Endothelial cell of umbilical vein (primary cell): Measurements from ENCODE around the gene DLD. TPM values are rescaled to one million over a fixed set of nuclear protein-coding genes. Genes with fewer than 3 reads are reported as not detected.

Experiments used
- BruUV-seq: library from RNA; stranded (reverse); fragments of 400-500 nt; replicated peaks from 2 replicates; lab custom pipeline; 2021; lab: Mats Ljungman, UMichigan
- CTCF ChIA-PET: fragments of 300-600, 350-600 bp; sonication (Branson Sonifier 250); formaldehyde crosslinking; loops from one replicate; lab custom pipeline; 2021; ENCODE audit warnings: antibody characterized with exemption, inconsistent platforms; lab: Charles Lee
- POLR2A ChIA-PET: fragments of 300-600, 350-600 bp; sonication (Branson Sonifier 250); formaldehyde crosslinking; loops from one replicate; lab custom pipeline; 2021; ENCODE audit warnings: antibody characterized with exemption, inconsistent platforms; lab: Charles Lee
- DNase-seq: peaks from one replicate; pipeline ENCODE4 v3.0.0-alpha.2; 2011; ENCODE audit warnings: low read depth, low spot score
- FAIRE-seq: peaks from 2 replicates; lab custom pipeline; 2011; peaks lifted over from hg19 to GRCh38; lab: Jason Lieb, UNC
- H2AFZ ChIP-seq: 2 replicates; pipeline ENCODE4 v1.6.0; 2012; ENCODE audit warnings: low read depth, low read length, control low read depth, inconsistent platforms
- H3K27ac ChIP-seq: 2 replicates; pipeline ENCODE4 v1.5.1; 2011; ENCODE audit warnings: low read depth, mild to moderate bottlenecking, control low read depth, low read length, moderate library complexity; ENCODE audit not compliant: insufficient read depth
- H3K27me3 ChIP-seq, 2 experiments: 2 replicates each; pipeline versions ENCODE4 v1.6.0 to v1.6.1; 2011; ENCODE audit warnings: low read length in 2 of 2, mixed read lengths in 1 of 2; ENCODE audit not compliant: control insufficient read depth in 2 of 2, insufficient read depth in 2 of 2
- H3K36me3 ChIP-seq, 2 experiments: 2 replicates in 1 of 2; 3 replicates in 1 of 2; pipeline ENCODE4 v1.5.1; 2011; ENCODE audit warnings: low read length in 2 of 2, mild to moderate bottlenecking in 1 of 2, moderate library complexity in 1 of 2; ENCODE audit not compliant: control insufficient read depth in 2 of 2, insufficient read depth in 2 of 2; ENCODE audit errors: extremely low read depth in 1 of 2
- H3K4me1 ChIP-seq: 3 replicates; pipeline ENCODE4 v1.5.1; 2011; ENCODE audit warnings: mild to moderate bottlenecking, low read length; ENCODE audit not compliant: control insufficient read depth, insufficient read depth; ENCODE audit errors: extremely low read depth
- H3K4me2 ChIP-seq: 2 replicates; pipeline ENCODE4 v1.6.1; 2011; ENCODE audit warnings: low read length, control low read depth, mixed read lengths; ENCODE audit not compliant: insufficient read depth
- H3K4me3 ChIP-seq, 3 experiments: fragments of 200-600 bp in 1 of 3; sonication (generic), shearing (Covaris generic) in 1 of 3; replicated peaks in 1 of 3; 2 replicates each; pipeline ENCODE4 v1.5.1; 2011 to 2016; ENCODE audit warnings: control low read depth in 3 of 3, low read length in 3 of 3, mild to moderate bottlenecking in 2 of 3, inconsistent platforms in 1 of 3, low read depth in 1 of 3, moderate library complexity in 1 of 3; ENCODE audit not compliant: insufficient read depth in 1 of 3
- H3K79me2 ChIP-seq: 2 replicates; pipeline ENCODE4 v1.6.0; 2012; ENCODE audit warnings: low read length, inconsistent platforms; ENCODE audit not compliant: control insufficient read depth, insufficient read depth
- H3K9ac ChIP-seq: replicated peaks from 2 replicates; pipeline ENCODE3; 2011; ENCODE audit warnings: low read length, control low read depth; ENCODE audit not compliant: insufficient read depth; ENCODE audit errors: extremely low read depth
- H3K9me1 ChIP-seq: replicated peaks from 3 replicates; pipeline ENCODE4 v1.6.0; 2011; ENCODE audit warnings: mild to moderate bottlenecking, low read length; ENCODE audit not compliant: control insufficient read depth, insufficient read depth; ENCODE audit errors: extremely low read depth
- H3K9me3 ChIP-seq: replicated peaks from 2 replicates; pipeline ENCODE4 v1.5.1; 2012; ENCODE audit warnings: low read length, inconsistent platforms; ENCODE audit not compliant: control insufficient read depth, insufficient read depth
- H4K20me1 ChIP-seq: replicated peaks from 2 replicates; pipeline ENCODE3; 2011; ENCODE audit warnings: mild to moderate bottlenecking, low read length; ENCODE audit not compliant: control insufficient read depth, insufficient read depth; ENCODE audit errors: extremely low read depth
- CTCF ChIP-seq, 2 donors: IDR thresholded peaks; 1 replicate in 1 of 2; 2 replicates in 1 of 2; pipeline ENCODE4 v1.5.1; 2011; ENCODE audit warnings: low read length in 2 of 2, mild to moderate bottlenecking in 2 of 2, moderate library complexity in 2 of 2, control low read depth in 1 of 2, inconsistent platforms in 1 of 2, low read depth in 1 of 2; ENCODE audit not compliant: insufficient read depth in 1 of 2; ENCODE audit errors: extremely low read depth in 1 of 2
- EZH2 ChIP-seq: IDR thresholded peaks from 2 replicates; pipeline ENCODE4 v1.6.1; 2012; ENCODE audit warnings: borderline replicate concordance, low read depth, mild to moderate bottlenecking, moderate library complexity, low read length, inconsistent platforms; ENCODE audit not compliant: severe bottlenecking
- FOS ChIP-seq: IDR thresholded peaks from 2 replicates; pipeline ENCODE4 v1.6.1; 2011; ENCODE audit warnings: mild to moderate bottlenecking, low read length, moderate library complexity, borderline replicate concordance; ENCODE audit not compliant: insufficient read depth
- GATA2 ChIP-seq: IDR thresholded peaks from 2 replicates; pipeline ENCODE4 v1.7.0; 2011; ENCODE audit warnings: low read depth, mild to moderate bottlenecking, moderate library complexity, mixed read lengths, low read length; ENCODE audit not compliant: insufficient read length, insufficient read depth
- JUN ChIP-seq: IDR thresholded peaks from 2 replicates; pipeline ENCODE4 v1.6.1; 2011; ENCODE audit warnings: borderline replicate concordance, low read depth; ENCODE audit not compliant: insufficient read length, insufficient read depth
- MYC ChIP-seq: IDR thresholded peaks from one replicate; pipeline ENCODE4 v1.6.1; 2011; ENCODE audit warnings: mild to moderate bottlenecking, low read depth, low read length
- POLR2A ChIP-seq: IDR thresholded peaks from 2 replicates; pipeline ENCODE4 v1.6.1; 2012; ENCODE audit warnings: low read depth, mild to moderate bottlenecking, control low read depth, low read length
- POLR2AphosphoS5 ChIP-seq: IDR thresholded peaks from 2 replicates; pipeline ENCODE4 v1.6.1; 2012; ENCODE audit warnings: low read depth, mild to moderate bottlenecking, control low read depth, low read length, moderate library complexity; ENCODE audit not compliant: insufficient read depth
- dilution Hi-C: fragments of 300-500 bp; cut with MboI; formaldehyde crosslinking; loops from one replicate; pipeline ENCODE4 v1.15.0; 2019; ENCODE audit warnings: low sequenced_read_pairs; ENCODE audit not compliant: extremely low pct_ligation_motif_present
- intact Hi-C: fragments of 100-400 bp; cut with micrococcal nuclease; formaldehyde crosslinking; loops from one replicate; pipeline ENCODE4 v1.10.0; 2022
- polyA plus RNA-seq, 4 experiments: library from polyadenylated mRNA; depleted of rRNA in 3 of 4; stranded (reverse) in 3 of 4; unstranded in 1 of 4; fragments of >200 nt; gene quantifications; 2 replicates each; pipeline versions ENCODE4 v1.2.1 to v1.2.3, GENCODE V29; 2011 to 2012; ENCODE audit warnings: missing spikeins in 1 of 4
- total RNA-seq: library from RNA; stranded (reverse); gene quantifications from 2 replicates; pipeline ENCODE4 v1.2.3, GENCODE V29; 2021

DLD gene
- total and polyA plus RNA-seq, 2 donors (not counting 3 experiments of a cell fraction or from before 2014, with no cell fraction given), result 61.7 to 95.0 TPM

GRCh38 chr7:107951896-107952295 lies 60.9 kb downstream of the DLD start:
- Histone ChIP-seq H3K79me2 (peaks cover 29% of the 10 kb centered on the region), H2AFZ (no peak overlapping the region), H3K4me3 (no peak overlapping the region), H3K9me3 (no peaks in the 10 kb centered on the region), H4K20me1 (no peaks in the 10 kb centered on the region), H3K9me1 (no peaks in the 10 kb centered on the region), H3K9ac (no peak overlapping the region), H3K27ac (peak overlapping the region; percentile 32), H3K4me2 (no peak overlapping the region), H3K4me1 (peaks cover 71% of the 10 kb centered on the region), H3K36me3 (peaks cover 39 to 59% of the 10 kb centered on the region in 2 experiments), H3K27me3 (no peaks in the 10 kb centered on the region)
- FAIRE-seq (no peak), DNase-seq (no peak)
- dilution Hi-C loops, result no loop called here
- TF ChIP-seq JUN, result no peak
- no peak for TF ChIP-seq MYC
- peak; percentile 14 for TF ChIP-seq POLR2AphosphoS5
- no peak for TF ChIP-seq FOS
- TF ChIP-seq GATA2, result no peak
- TF ChIP-seq POLR2A, result no peak
- TF ChIP-seq CTCF (IDR thresholded peaks at IDR 0.05; ENCODE audit: extremely low read depth in 1 of 2, insufficient read depth in 1 of 2, low read depth in 1 of 2, low read length in 2 of 2), result no peak
- TF ChIP-seq EZH2, result no peak
- intact Hi-C loops, result no loop called here
- CTCF ChIA-PET, result no interaction called here
- BruUV-seq, result no TSS peak
- POLR2A ChIA-PET, result no interaction called here
